AG10803 (cell line): ENCODE measurements around the gene CBFA2T3.

Source experiments
- DNase-seq: peaks from one replicate; pipeline ENCODE4 v3.0.0; 2010; ENCODE audit warnings: low read depth
- H3K4me3 ChIP-seq: 2 replicates; pipeline ENCODE4 v1.5.1; 2011; ENCODE audit warnings: mild to moderate bottlenecking, low read length, control low read depth
- CTCF ChIP-seq: conservative IDR thresholded peaks from 2 replicates; pipeline ENCODE4 v1.5.1; 2011; ENCODE audit warnings: mild to moderate bottlenecking, low read length, control low read depth, inconsistent platforms

CBFA2T3 gene

GRCh38 chr16:88938119-88938776 is 38.8 kb downstream of the CBFA2T3 start:
- no peak overlapping the region for H3K4me3 ChIP-seq
- TF ChIP-seq CTCF: no peak
- no peak for DNase-seq

GRCh38 chr16:88937206-88937621 is 39.8 kb downstream of the CBFA2T3 start:
- no peak for DNase-seq
- no peak for TF ChIP-seq CTCF
- H3K4me3 ChIP-seq: no peak overlapping the region

DNA sequence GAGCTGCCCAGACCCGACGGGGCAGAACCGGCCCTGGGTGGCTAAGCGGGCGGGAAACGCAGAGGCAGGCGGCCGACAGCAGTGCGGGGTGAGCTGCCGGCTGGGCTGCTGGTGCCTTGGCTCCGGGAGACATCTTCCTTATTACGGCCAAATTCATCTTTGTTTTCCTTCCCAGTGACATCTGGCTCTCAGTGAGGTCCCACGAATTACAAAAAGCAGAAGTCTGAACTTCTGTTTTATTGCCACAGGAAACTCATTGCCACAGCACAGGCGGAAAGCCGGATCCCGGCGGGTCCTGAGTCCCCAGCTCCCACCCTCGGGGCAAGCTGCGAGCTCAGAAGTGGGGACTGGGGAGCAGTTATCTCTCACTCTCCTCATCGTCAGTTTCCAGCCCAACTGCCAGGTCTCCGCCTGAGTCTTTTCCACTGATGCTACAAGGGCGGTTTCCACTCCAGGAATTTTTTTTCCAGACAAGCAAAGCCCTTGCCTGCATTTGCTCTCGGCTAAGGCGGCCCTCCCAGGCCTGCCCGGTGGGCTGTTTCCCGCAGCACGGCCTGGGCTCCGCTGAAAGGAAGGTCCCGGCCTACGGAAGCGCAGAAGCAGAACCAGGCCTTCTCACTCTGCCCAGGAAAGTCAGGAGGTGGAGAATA is 40.3 kb downstream of the CBFA2T3 start:
- no peak for DNase-seq
- TF ChIP-seq CTCF: no peak
- H3K4me3 ChIP-seq: no peak overlapping the region

DNA sequence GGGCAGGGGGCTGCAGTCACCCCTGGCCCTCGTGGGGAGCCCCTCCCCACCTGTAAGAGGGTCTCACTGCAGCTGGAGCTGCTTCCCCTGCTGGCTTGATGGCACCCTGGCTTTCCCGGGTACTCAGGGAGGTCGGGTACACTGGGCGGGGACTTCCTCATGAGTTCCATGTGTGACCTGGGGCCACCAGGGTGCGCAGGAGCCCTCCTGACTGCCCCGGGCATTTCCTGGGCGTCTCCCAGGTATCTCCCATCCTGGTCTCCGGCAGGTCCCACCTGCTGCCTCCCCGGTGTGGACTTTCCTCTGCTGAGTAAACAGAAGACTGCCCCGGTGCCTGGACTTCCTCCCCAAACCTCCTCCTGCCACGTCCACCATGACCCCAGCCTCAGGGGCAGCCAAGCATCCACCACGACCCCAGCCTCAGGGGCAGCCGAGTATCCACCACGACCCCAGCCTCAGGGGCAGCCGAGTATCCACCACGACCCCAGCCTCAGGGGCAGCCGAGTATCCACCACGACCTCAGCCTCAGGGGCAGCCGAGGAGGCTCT is 40.9 kb downstream of the CBFA2T3 start:
- no peak for DNase-seq
- no peak for TF ChIP-seq CTCF
- H3K4me3 ChIP-seq: no peak overlapping the region

DNA sequence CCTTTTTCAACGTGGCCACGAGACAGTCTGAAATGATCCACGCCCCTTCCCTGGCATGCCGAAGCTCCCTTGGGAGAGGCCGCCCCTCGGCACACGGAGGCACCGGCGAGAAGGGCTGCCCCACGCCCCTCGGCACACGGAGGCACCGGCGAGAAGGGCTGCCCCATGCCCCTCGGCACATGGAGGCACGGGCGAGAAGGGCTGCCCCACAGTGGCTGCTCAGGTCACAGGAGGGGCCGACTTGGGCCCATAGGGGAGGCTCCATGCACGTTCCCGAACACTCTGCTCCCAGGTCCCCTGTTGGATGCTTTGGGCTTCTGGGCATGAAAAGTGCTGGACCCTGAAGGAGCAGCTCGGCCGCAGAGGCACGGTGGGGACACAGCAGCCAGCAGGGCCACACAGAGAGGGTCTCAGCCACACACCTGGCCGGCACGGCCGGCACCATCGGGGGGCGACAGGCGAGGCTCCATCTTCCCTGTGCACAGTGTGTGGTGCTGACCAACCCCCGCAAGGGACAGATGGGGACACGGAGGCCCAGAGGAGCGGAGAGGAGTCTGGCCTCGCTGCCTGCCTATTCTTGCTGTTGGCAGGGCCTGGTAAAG is 42.8 kb downstream of the CBFA2T3 start:
- no peak for TF ChIP-seq CTCF
- H3K4me3 ChIP-seq: no peak overlapping the region
- no peak for DNase-seq

GRCh38 chr16:88932929-88933328 is 44.1 kb downstream of the CBFA2T3 start:
- no peak for TF ChIP-seq CTCF
- DNase-seq: no peak
- H3K4me3 ChIP-seq: no peak overlapping the region
